ENCODE measurements around the gene PRELID3B.

DNA sequence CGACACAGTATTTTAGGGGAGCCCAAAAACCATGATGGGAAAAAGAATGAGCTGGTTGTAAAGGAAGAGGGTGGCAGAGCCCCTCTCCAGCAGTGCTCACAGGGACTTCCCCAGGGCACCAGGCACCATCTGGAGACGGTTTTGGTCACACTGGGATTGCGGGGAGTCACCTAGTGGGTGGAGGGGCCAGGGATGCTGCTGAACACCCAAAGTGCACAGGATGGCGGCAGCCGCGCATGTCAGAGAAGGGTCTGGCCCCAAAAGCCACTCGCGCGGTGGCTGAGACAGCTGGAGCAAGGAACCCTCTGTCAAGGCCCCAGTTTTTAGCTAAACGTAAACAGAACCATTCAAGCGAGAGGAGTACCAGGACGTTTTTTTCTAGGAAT is 46.4 kb downstream of the PRELID3B start:
- TF ChIP-seq, protein P1, sequence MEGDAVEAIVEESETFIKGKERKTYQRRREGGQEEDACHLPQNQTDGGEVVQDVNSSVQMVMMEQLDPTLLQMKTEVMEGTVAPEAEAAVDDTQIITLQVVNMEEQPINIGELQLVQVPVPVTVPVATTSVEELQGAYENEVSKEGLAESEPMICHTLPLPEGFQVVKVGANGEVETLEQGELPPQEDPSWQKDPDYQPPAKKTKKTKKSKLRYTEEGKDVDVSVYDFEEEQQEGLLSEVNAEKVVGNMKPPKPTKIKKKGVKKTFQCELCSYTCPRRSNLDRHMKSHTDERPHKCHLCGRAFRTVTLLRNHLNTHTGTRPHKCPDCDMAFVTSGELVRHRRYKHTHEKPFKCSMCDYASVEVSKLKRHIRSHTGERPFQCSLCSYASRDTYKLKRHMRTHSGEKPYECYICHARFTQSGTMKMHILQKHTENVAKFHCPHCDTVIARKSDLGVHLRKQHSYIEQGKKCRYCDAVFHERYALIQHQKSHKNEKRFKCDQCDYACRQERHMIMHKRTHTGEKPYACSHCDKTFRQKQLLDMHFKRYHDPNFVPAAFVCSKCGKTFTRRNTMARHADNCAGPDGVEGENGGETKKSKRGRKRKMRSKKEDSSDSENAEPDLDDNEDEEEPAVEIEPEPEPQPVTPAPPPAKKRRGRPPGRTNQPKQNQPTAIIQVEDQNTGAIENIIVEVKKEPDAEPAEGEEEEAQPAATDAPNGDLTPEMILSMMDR (conservative IDR thresholded peaks at IDR 0.05), result no peak
- no peak for TF ChIP-seq EZH2 (IDR thresholded peaks at IDR 0.05; ENCODE audit: low read depth)

Data from PC-9 (cell line).